Neural cell (in vitro differentiated cells): Measurements from ENCODE around the gene DDX4.

Experiments used
- CTCF ChIP-seq: fragments of 450-650 bp; IDR thresholded peaks from 2 replicates; pipeline ENCODE4 v1.5.1; 2014; ENCODE audit warnings: antibody characterized with exemption, mild to moderate bottlenecking, moderate library complexity; ENCODE audit not compliant: poor library complexity, severe bottlenecking
- SMC3 ChIP-seq: fragments of 450-650 bp; conservative IDR thresholded peaks from 2 replicates; pipeline ENCODE4 v1.6.1; 2014; ENCODE audit warnings: antibody characterized with exemption, mild to moderate bottlenecking, moderate library complexity; ENCODE audit not compliant: poor library complexity

GRCh38 chr5:55850839-55851674, 113.2 kb downstream of the DDX4 start, which contains the start of gene IL31RA:
- no peak for TF ChIP-seq CTCF
- no peak for TF ChIP-seq SMC3
